GM13976 (cell line): ENCODE measurements around the gene CLMN.

Experiments
- DNase-seq: peaks from one replicate; pipeline ENCODE4 v3.0.0; 2012; ENCODE audit warnings: low spot score
- CTCF ChIP-seq: IDR thresholded peaks from 2 replicates; pipeline ENCODE4 v1.5.1; 2012; ENCODE audit warnings: borderline replicate concordance, mild to moderate bottlenecking; ENCODE audit not compliant: insufficient read depth; ENCODE audit errors: extremely low read depth, missing control alignments, control extremely low read depth
- in situ Hi-C: fragments of 300-500 bp; cut with MboI; formaldehyde crosslinking; loops from one replicate; pipeline ENCODE4 v1.12.0; 2022; ENCODE audit warnings: low sequenced_read_pairs, mixed read lengths, inconsistent platforms; ENCODE audit not compliant: unreplicated experiment

Gene CLMN

GRCh38 chr14:95213774-95214173, 105.9 kb downstream of the CLMN start:
- DNase-seq: no peak
- TF ChIP-seq CTCF: no peak
- in situ Hi-C loops: no loop called here

GRCh38 chr14:95211721-95212504, 107.8 kb downstream of the CLMN start:
- no peak for TF ChIP-seq CTCF
- in situ Hi-C loops: no loop called here
- no peak for DNase-seq

GRCh38 chr14:95210699-95211098, 109.0 kb downstream of the CLMN start:
- no peak for TF ChIP-seq CTCF

GRCh38 chr14:95208598-95208997, 111.1 kb downstream of the CLMN start:
- TF ChIP-seq CTCF: no peak
- in situ Hi-C loops: no loop called here

More at GRCh38 chr14:95210699-95211098, 109.0 kb downstream of the CLMN start:
- in situ Hi-C loops: no loop called here
- no peak for DNase-seq

GRCh38 chr14:95207475-95208233, 112.1 kb downstream of the CLMN start:
- TF ChIP-seq CTCF: no peak
- in situ Hi-C loops: no loop called here
- DNase-seq: no peak

More at GRCh38 chr14:95208598-95208997, 111.1 kb downstream of the CLMN start:
- DNase-seq: no peak

GRCh38 chr14:95206534-95206933, 113.2 kb downstream of the CLMN start:
- TF ChIP-seq CTCF: no peak
- in situ Hi-C loops: no loop called here
- DNase-seq: no peak
